Ovary (tissue), 3 donors: ENCODE results near the gene TSPAN4.

Experiments
- CTCF ChIP-seq, 3 donors: fragments of 450-650 bp in 2 of 3; fragments of 200-600 bp in 1 of 3; IDR thresholded peaks; one replicate each; pipeline versions ENCODE4 v1.5.1 to v1.8.0; 2016 to 2022; ENCODE audit warnings: antibody characterized with exemption in 3 of 3, mild to moderate bottlenecking in 1 of 3
- POLR2A ChIP-seq: fragments of 450-650 bp; IDR thresholded peaks from one replicate; pipeline ENCODE4 v1.6.1; 2017; ENCODE audit warnings: antibody characterized with exemption, mild to moderate bottlenecking, moderate library complexity
- donor health status: DM: no; HTN: no; CAD: no.

GRCh38 chr11:869399-870126 lies 26.9 kb downstream of the TSPAN4 start:
- TF ChIP-seq POLR2A (no peak), CTCF (IDR thresholded peaks at IDR 0.05) (no peak)
